Panc1 (cell line): Measurements from ENCODE around the gene PCSK5. TPM values are rescaled to one million over a fixed set of nuclear protein-coding genes. Genes with fewer than 3 reads are reported as not detected.

Experiments
- ATAC-seq: fragments of 200-7000 bp; cut with Tn5 transposase; 2 replicates; pipeline ENCODE4 v1.9.1; 2020; ENCODE audit warnings: mild to moderate bottlenecking, moderate library complexity
- BruUV-seq: library from RNA; stranded (reverse); fragments of 400-500 nt; replicated peaks from 2 replicates; lab custom pipeline; 2021; lab: Mats Ljungman, UMichigan
- CTCF ChIA-PET: fragments of 300-600 bp; sonication (Branson Sonifier 250); formaldehyde crosslinking; loops from one replicate; lab custom pipeline; 2022; ENCODE audit warnings: antibody characterized with exemption; lab: Charles Lee
- POLR2A ChIA-PET: fragments of 300-600 bp; sonication (Branson Sonifier 250); formaldehyde crosslinking; loops from one replicate; lab custom pipeline; 2022; ENCODE audit warnings: antibody characterized with exemption; lab: Charles Lee
- DNase-seq: peaks from one replicate; pipeline ENCODE4 v3.0.0-alpha.2; 2010; ENCODE audit warnings: low read depth, low spot score
- H3K27ac ChIP-seq: 2 replicates; pipeline ENCODE4 v1.5.1; 2011; ENCODE audit warnings: mild to moderate bottlenecking, low read length, inconsistent platforms
- H3K27me3 ChIP-seq: fragments of 200-500 bp; sonication (Bioruptor generic); 2 replicates; pipeline ENCODE4 v1.6.0; 2014; ENCODE audit warnings: low read length, inconsistent platforms; ENCODE audit not compliant: control insufficient read depth, insufficient read depth
- H3K36me3 ChIP-seq: fragments of 200-500 bp; sonication (Bioruptor generic); 2 replicates; pipeline ENCODE4 v1.5.1; 2014; ENCODE audit warnings: inconsistent platforms, mild to moderate bottlenecking, low read length, moderate library complexity; ENCODE audit not compliant: control insufficient read depth, insufficient read depth
- H3K4me1 ChIP-seq: 2 replicates; pipeline ENCODE4 v1.5.1; 2011; ENCODE audit warnings: inconsistent platforms, mild to moderate bottlenecking, low read length, moderate library complexity; ENCODE audit not compliant: control insufficient read depth, insufficient read depth
- H3K4me3 ChIP-seq, 2 experiments: 2 replicates each; pipeline ENCODE4 v1.5.1; 2011 to 2012; ENCODE audit warnings: low read depth in 2 of 2, low read length in 2 of 2, mild to moderate bottlenecking in 2 of 2, inconsistent platforms in 1 of 2, moderate library complexity in 1 of 2
- H3K9me3 ChIP-seq: fragments of 200-500 bp; sonication (Bioruptor generic); 2 replicates; pipeline ENCODE4 v1.5.1; 2014; ENCODE audit warnings: low read depth, mild to moderate bottlenecking, inconsistent platforms, low read length, moderate library complexity; ENCODE audit not compliant: control insufficient read depth, insufficient read depth
- POLR2AphosphoS5 ChIP-seq: IDR thresholded peaks from 2 replicates; pipeline ENCODE4 v1.6.1; 2012; ENCODE audit warnings: mild to moderate bottlenecking, low read depth, low read length, moderate library complexity
- SIN3A ChIP-seq: IDR thresholded peaks from 2 replicates; pipeline ENCODE4 v1.6.1; 2012; ENCODE audit warnings: low read depth, mild to moderate bottlenecking, low read length, moderate library complexity, borderline replicate concordance; ENCODE audit not compliant: insufficient read depth
- TCF7L2 ChIP-seq: IDR thresholded peaks from 2 replicates; pipeline ENCODE4 v1.6.1; 2011; ENCODE audit warnings: mild to moderate bottlenecking, low read depth, low read length, inconsistent platforms
- in situ Hi-C: cut with HindIII; loops from 2 replicates; pipeline ENCODE4 v1.10.0; 2016; ENCODE audit warnings: low sequenced_read_pairs, low pct_unique_long_range_greater_than_20kb
- intact Hi-C: fragments of 100-400 bp; cut with micrococcal nuclease; formaldehyde crosslinking; loops from one replicate; pipeline ENCODE4 v1.10.0; 2022; ENCODE audit not compliant: unreplicated experiment
- total RNA-seq: library from RNA; stranded (reverse); gene quantifications from one replicate; pipeline ENCODE4 v1.2.1, GENCODE V29; 2021; ENCODE audit not compliant: unreplicated experiment
- TF ChIP-seq, protein P1 (sequence below), 2 experiments: IDR thresholded peaks; 2 replicates each; pipeline ENCODE4 v1.6.1; 2011 to 2012; ENCODE audit warnings: low read depth in 2 of 2, control low read depth in 1 of 2, low read length in 1 of 2, mild to moderate bottlenecking in 1 of 2, moderate library complexity in 1 of 2; ENCODE audit not compliant: insufficient read depth in 1 of 2
- TF ChIP-seq, protein P2 (sequence below): fragments of 450-650 bp; IDR thresholded peaks from 2 replicates; pipeline ENCODE4 v1.5.1; 2017; ENCODE audit warnings: mild to moderate bottlenecking

Gene PCSK5
- total RNA-seq, 1 experiment from 2014 or later: 0.21 TPM

DNA sequence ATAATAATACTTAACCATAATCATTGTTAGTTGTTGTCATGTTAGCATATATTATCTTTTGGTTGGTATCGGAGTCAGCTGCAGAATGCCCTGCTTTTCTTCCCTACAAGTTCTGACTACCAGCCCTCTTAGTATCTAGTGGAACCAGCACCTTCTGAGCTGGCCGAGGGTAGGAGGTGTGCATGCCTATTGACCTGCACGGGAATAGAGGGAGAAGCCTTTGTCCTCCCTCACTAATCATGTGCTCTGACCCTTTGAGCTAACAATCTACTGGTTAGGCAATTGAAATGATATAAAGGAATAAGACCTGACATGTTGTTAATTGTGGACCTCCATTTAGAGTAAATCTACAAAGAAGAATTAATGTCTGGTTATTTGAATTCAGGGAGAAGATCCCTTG is 4.1 kb downstream of the PCSK5 start:
- ATAC-seq (no peak), DNase-seq (no peak)
- Histone ChIP-seq H3K36me3 (no peaks in the 10 kb centered on the region; the same call in 1 of the 2 replicates), H3K27ac (no peak overlapping the region), H3K27me3 (peaks cover 9% of the 10 kb centered on the region), H3K9me3 (no peaks in the 10 kb centered on the region), H3K4me3 (no peak overlapping the region), H3K4me1 (no peaks in the 10 kb centered on the region; the same call in 1 of the 2 replicates)
- POLR2A ChIA-PET: no interaction called here
- in situ Hi-C loops: no loop called here
- no TSS peak for BruUV-seq
- CTCF ChIA-PET: no interaction called here
- intact Hi-C loops: no loop called here
- TF ChIP-seq, protein P1, sequence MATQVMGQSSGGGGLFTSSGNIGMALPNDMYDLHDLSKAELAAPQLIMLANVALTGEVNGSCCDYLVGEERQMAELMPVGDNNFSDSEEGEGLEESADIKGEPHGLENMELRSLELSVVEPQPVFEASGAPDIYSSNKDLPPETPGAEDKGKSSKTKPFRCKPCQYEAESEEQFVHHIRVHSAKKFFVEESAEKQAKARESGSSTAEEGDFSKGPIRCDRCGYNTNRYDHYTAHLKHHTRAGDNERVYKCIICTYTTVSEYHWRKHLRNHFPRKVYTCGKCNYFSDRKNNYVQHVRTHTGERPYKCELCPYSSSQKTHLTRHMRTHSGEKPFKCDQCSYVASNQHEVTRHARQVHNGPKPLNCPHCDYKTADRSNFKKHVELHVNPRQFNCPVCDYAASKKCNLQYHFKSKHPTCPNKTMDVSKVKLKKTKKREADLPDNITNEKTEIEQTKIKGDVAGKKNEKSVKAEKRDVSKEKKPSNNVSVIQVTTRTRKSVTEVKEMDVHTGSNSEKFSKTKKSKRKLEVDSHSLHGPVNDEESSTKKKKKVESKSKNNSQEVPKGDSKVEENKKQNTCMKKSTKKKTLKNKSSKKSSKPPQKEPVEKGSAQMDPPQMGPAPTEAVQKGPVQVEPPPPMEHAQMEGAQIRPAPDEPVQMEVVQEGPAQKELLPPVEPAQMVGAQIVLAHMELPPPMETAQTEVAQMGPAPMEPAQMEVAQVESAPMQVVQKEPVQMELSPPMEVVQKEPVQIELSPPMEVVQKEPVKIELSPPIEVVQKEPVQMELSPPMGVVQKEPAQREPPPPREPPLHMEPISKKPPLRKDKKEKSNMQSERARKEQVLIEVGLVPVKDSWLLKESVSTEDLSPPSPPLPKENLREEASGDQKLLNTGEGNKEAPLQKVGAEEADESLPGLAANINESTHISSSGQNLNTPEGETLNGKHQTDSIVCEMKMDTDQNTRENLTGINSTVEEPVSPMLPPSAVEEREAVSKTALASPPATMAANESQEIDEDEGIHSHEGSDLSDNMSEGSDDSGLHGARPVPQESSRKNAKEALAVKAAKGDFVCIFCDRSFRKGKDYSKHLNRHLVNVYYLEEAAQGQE (IDR thresholded peaks at IDR 0.05; ENCODE audit: insufficient read depth in 1 of 2, low read depth in 2 of 2, low read length in 1 of 2): no peak
- TF ChIP-seq POLR2AphosphoS5 (no peak), SIN3A (no peak), TCF7L2 (no peak)
- TF ChIP-seq, protein P2, sequence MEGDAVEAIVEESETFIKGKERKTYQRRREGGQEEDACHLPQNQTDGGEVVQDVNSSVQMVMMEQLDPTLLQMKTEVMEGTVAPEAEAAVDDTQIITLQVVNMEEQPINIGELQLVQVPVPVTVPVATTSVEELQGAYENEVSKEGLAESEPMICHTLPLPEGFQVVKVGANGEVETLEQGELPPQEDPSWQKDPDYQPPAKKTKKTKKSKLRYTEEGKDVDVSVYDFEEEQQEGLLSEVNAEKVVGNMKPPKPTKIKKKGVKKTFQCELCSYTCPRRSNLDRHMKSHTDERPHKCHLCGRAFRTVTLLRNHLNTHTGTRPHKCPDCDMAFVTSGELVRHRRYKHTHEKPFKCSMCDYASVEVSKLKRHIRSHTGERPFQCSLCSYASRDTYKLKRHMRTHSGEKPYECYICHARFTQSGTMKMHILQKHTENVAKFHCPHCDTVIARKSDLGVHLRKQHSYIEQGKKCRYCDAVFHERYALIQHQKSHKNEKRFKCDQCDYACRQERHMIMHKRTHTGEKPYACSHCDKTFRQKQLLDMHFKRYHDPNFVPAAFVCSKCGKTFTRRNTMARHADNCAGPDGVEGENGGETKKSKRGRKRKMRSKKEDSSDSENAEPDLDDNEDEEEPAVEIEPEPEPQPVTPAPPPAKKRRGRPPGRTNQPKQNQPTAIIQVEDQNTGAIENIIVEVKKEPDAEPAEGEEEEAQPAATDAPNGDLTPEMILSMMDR: no peak

DNA sequence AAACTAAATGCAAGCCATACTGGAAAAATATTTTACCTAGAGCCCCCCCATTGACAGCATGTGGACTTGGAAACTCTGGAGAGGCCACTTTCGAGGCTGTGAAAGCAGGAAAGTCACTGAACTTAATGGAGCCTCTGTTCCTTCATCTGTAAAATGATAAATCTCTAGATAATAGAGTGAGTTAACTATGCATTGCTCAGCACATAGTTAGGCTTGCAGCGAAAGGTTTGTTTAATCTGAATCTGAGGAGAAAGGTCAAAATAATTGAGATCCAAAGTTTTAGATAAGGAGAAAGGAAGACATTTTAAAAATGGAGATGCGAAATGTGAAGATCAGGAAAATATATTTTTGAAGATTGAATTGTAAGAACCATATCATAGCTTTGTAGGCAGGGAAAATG is 4.6 kb downstream of the PCSK5 start:
- ChIA-PET POLR2A (no interaction called here), CTCF (no interaction called here)
- TF ChIP-seq POLR2AphosphoS5: no peak
- TF ChIP-seq TCF7L2: no peak
- TF ChIP-seq, protein P2: no peak
- TF ChIP-seq, protein P1 (IDR thresholded peaks at IDR 0.05; ENCODE audit: insufficient read depth in 1 of 2, low read depth in 2 of 2, low read length in 1 of 2): no peak
- TF ChIP-seq SIN3A: no peak
- ATAC-seq: no peak
- BruUV-seq: no TSS peak
- no peak overlapping the region for H3K4me3 ChIP-seq
- intact Hi-C loops: no loop called here
- H3K4me1 ChIP-seq: no peaks in the 10 kb centered on the region; the same call in 1 of the 2 replicates
- peaks cover 9% of the 10 kb centered on the region for H3K27me3 ChIP-seq
- no peaks in the 10 kb centered on the region for H3K9me3 ChIP-seq
- H3K27ac ChIP-seq: no peak overlapping the region
- in situ Hi-C loops: no loop called here
- H3K36me3 ChIP-seq: no peaks in the 10 kb centered on the region; the same call in 1 of the 2 replicates
- no peak for DNase-seq
